Cerebellar nuclear complex (tissue), 1 donor: ENCODE measurements around the gene CACNA1B.
"Not testable (repeated sequence)": the region's sequence is repeated elsewhere in the genome, so short reads cannot be mapped to it uniquely, and the experiment has no call there.

ENCODE experiments used
- DNase-seq, 2 experiments: peaks; one replicate each; lab custom pipeline; 2025; lab: John Stamatoyannopoulos, UW

CACNA1B gene

DNA sequence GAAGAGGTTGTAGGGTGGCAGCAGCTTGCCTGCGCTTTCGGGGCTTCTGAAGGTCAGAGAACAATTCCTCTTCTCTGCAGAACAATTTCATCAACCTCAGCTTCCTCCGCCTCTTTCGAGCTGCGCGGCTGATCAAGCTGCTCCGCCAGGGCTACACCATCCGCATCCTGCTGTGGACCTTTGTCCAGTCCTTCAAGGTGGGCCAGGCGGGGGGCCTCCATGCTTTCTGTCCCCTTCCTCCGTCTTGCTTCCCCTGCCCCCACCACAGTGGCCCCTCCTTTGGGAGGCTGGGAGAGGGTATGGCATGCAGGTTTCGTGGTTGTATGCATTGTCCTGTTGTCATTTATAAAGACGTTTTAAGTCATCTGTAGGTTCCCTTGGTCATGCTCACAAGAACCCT, 195.8 kb downstream of the CACNA1B start:
- no peak for DNase-seq

DNA sequence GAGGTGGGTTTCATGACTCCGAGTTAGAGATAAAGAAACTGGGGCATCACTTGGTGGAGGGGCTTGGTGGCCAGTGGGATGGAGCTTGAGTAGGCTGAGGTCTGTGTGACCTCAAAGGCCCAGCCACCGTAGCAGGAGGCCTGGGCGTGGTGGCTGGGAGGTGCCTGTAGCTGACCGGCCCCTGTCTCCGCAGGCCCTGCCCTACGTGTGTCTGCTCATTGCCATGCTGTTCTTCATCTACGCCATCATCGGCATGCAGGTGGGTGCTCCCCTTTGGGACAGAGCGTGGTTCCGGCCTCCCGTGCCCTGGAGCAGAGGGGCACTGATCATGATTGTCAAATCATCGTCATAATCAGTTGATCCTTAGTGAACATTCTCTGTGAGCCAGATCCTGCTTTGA, 196.2 kb downstream of the CACNA1B start:
- DNase-seq: no peak

GRCh38 chr9:138074516-138074915, 196.9 kb downstream of the CACNA1B start:
- no peak for DNase-seq

- no peak for DNase-seq
Observed at GRCh38 chr9:138075496-138075895, 197.9 kb downstream of the CACNA1B start.

- DNase-seq: no peak
Observed at GRCh38 chr9:138075961-138076649, 198.5 kb downstream of the CACNA1B start.

GRCh38 chr9:138076650-138077009, 199.0 kb downstream of the CACNA1B start:
- DNase-seq: no peak

- DNase-seq: no peak
Observed at GRCh38 chr9:138077126-138077525, 199.5 kb downstream of the CACNA1B start.

- no peak for DNase-seq
Observed at GRCh38 chr9:138077898-138078540, 200.4 kb downstream of the CACNA1B start.

GRCh38 chr9:138078846-138079245, 201.3 kb downstream of the CACNA1B start:
- no peak for DNase-seq

- no peak for DNase-seq
Observed at GRCh38 chr9:138080979-138081378, 203.4 kb downstream of the CACNA1B start.

DNA sequence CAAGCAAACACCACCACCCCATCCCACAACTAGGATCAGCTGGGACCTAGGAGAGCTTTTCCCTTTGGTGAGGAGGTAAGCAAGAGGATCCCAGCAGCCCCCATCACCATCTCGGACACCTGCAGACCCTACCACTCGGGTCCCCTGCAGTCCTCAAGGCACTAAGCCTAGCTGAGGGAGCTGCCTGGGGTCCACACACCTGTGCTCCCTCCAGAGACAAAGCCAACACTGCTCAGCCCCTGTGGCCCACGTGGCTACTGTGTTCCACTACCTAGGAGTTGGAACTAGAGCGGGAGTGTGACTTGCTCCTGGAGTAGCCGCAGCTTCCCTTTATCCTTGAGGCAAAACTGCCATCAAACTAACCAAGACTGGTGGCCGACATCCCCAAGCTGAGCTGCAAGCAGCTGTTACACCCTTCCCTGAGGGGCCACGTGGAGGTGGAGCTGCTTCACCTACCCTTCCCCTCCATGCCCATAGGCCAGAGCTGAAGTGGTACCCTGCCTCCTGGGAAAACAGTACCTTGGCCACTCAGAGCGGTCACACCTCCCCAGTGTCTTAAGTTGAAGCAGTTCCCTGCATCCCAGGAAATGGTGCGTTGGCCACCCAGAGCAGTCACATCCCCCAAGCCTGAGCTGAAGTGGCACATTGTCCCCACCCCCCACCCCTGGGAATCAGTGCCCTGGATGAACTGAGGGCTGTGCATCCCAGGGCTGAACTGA, 205.5 kb downstream of the CACNA1B start:
- no peak for DNase-seq

- DNase-seq: no peak
Observed at GRCh38 chr9:138083873-138084272, 206.3 kb downstream of the CACNA1B start.

GRCh38 chr9:138085568-138085967, 208.0 kb downstream of the CACNA1B start:
- no peak for DNase-seq

GRCh38 chr9:138092057-138092456, 214.5 kb downstream of the CACNA1B start:
- DNase-seq: not testable (repeated sequence)

- DNase-seq: no peak
Observed at GRCh38 chr9:138094028-138094427, 216.4 kb downstream of the CACNA1B start.

- no peak for DNase-seq
Observed at GRCh38 chr9:138095813-138096518, 218.4 kb downstream of the CACNA1B start.

- DNase-seq: no peak
Observed at GRCh38 chr9:138096519-138096845, 218.9 kb downstream of the CACNA1B start.

DNA sequence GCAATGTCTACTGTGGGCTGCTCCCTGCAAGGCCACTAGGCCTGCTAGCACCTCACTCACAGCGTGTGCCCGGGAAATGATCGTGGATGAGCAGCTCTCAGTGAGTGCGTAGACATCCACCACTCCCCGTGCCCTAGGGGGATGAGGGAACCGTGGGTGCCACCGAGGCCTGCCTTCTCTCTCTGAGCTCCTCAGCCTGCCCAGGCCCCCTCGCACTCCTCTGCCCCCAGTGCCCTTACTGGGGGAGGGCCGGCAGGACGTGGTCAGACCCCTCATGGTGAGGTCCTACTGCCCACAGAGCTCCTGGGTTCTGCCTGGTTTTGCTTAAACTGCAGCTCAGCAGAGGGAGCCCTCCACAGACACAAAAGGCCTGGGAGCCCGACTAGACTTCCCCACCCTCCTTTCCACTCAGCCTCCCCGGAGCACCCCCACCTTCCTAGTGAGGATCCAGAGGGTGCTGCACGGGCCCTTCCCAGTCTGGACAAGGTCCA, 220.0 kb downstream of the CACNA1B start:
- no peak for DNase-seq

- DNase-seq: no peak
Observed at GRCh38 chr9:138098116-138098907, 220.7 kb downstream of the CACNA1B start.

DNA sequence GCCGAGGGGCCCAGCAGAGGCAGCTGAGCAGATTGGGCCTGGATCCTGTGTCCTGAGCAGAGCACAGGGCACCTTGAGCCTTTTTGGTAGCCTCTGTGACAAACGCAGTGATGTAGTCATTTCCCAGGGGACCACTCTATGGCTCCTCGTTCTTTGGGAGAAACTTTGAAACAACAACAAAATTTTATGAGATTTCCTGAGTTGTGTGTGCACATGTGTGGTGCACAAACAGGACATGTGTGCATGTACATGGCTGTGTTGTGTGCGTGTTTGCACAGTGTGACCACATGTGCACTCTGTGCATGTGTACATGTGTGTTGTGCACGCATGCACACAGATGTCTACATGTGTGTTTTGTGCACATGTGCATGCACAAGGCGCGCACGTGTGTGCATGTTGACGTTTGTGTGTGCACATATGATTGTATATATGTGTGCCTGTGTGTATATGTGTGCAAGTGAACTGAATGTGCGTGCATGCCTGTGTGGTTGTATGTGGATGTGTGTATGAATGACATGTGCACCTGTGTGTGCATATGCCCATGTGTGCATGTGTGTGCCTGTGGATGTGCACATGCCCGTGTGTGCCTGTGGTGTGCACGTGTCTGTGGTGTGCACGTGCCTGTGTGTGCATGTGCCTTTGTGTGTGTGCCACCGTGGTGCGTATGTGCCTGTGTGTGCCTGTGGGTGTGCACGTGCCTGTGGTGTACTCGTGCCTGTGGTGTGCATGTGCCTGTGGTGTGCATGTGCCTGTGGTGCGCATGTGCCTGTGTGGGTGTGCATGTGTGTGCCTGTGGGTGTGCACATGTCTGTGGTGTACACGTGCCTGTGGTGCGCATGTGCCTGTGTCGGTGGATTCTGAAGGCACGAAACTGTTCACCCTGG, 221.6 kb downstream of the CACNA1B start:
- DNase-seq: no peak
